Hepatocyte (in vitro differentiated cells): ENCODE measurements around the gene SGSM1.

Experiments used
- EZH2 ChIP-seq: fragments of 200-600 bp; sonication (generic); IDR thresholded peaks from 2 replicates; pipeline ENCODE4 v1.6.1; 2016; ENCODE audit warnings: antibody characterized with exemption, mild to moderate bottlenecking, borderline replicate concordance
- TF ChIP-seq, protein P1 (sequence below): fragments of 200-600 bp; sonication (generic); IDR thresholded peaks from 2 replicates; pipeline ENCODE4 v1.5.1; 2016; ENCODE audit warnings: antibody characterized with exemption, mild to moderate bottlenecking; ENCODE audit not compliant: poor library complexity

DNA sequence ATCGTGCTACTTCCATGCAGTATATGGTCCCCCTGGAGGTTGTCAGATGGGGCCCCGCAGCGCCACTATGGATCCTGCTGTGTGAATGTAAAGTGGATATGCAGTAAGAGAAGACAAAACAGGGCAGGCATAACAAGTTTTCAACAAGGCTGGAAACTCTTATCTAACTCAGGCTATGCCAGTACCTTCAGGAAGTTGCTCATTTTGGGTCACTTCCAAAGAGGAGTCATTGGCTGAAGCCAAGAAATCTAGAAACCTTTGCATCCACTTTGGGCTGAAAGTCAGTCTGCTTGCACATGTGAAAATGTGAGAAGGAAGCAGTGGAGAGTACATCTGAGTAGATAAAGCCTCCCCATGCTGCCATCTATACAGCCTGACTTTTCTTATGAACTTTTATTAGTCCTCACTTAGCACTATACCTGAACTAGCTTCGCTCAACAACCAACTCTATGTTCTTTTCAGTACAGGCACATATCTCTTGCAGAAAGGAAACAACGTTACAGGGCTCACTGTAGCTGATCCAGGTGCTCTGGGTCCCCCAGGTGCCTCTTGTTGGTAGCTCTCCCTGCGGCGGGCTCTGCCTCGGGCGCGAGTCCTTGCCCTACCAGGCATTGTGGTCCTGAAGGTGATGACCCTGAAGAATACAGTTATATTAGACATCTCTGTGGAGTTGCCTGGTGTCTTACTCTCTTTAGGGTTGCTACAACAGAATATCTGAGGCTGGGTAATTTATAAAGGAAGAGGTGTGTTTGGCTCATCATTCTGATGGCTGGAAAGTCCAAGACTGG is 43.9 kb upstream of the SGSM1 start:
- TF ChIP-seq, protein P1, sequence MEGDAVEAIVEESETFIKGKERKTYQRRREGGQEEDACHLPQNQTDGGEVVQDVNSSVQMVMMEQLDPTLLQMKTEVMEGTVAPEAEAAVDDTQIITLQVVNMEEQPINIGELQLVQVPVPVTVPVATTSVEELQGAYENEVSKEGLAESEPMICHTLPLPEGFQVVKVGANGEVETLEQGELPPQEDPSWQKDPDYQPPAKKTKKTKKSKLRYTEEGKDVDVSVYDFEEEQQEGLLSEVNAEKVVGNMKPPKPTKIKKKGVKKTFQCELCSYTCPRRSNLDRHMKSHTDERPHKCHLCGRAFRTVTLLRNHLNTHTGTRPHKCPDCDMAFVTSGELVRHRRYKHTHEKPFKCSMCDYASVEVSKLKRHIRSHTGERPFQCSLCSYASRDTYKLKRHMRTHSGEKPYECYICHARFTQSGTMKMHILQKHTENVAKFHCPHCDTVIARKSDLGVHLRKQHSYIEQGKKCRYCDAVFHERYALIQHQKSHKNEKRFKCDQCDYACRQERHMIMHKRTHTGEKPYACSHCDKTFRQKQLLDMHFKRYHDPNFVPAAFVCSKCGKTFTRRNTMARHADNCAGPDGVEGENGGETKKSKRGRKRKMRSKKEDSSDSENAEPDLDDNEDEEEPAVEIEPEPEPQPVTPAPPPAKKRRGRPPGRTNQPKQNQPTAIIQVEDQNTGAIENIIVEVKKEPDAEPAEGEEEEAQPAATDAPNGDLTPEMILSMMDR, result no peak
- TF ChIP-seq EZH2, result no peak
